ENCODE results near the gene DCX. TPM values are rescaled to one million over a fixed set of nuclear protein-coding genes. Genes with fewer than 3 reads are reported as not detected.

DCX gene
- total RNA-seq: not detected in 2 replicates

DNA sequence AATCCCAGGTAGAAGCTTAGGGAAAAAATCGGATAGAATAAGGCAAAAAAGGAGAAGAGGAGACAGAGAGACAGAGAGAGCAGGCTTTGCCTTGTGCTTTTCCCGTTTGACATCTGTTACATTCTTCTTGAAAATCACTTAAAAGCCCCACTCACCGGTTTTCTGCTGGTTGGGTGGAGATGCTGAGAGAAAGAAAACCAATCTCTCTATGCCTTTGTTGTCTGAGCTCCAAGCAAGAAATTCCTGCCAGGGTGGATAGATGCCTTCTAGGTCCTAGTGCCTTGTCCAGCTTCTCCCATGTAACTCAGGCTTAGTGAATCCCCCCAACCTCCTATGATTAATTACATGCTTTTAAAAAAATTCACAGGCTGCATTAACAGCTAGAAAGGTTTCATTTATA, at the start of gene DCX:
Gene DCX, minus strand, starts transcription at position 210 of the 400 bp plus-strand sequence. CDS start 1,794 bp downstream, outside the sequence.

DNA sequence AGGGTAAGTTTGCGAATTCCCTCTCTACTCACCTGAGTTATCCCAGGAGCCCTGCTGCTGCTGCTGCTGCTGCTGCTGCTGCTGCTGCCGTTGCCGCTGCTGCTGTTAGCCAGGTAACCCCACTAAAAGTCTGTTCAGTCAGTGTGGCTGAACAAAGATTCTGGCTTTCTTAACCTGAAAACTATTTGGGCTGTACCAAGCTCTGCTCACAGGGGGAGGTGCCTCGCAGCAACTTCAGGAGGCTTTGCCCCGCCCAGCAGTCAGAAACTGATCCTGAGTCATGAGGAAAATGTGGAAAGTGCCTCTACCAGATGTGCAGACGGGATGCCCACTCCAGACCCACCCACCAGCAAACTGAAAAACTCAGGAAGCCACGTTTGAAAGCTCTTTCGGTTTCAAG, 141.7 kb downstream of the DCX start, which contains the start of gene CAPN6:
Gene CAPN6, minus strand, starts transcription at position 145 of the 400 bp plus-strand sequence. CDS start 6,547 bp downstream, outside the sequence.

Other genes starting within 250 kb of the DCX start
- gene CAPN6, start 141.7 kb downstream of the DCX start, total RNA-seq: not detected in 2 replicates
- not detected in 2 replicates for gene SERTM2, start 99.5 kb upstream of the DCX start, total RNA-seq